ENCODE data around the gene RAB22A. TPM values are rescaled to one million over a fixed set of nuclear protein-coding genes. Genes with fewer than 3 reads are reported as not detected.

Gene RAB22A
- polyA plus RNA-seq, 3 donors from 2014 or later = 14.1 to 21.7 (median 18.5) TPM

DNA sequence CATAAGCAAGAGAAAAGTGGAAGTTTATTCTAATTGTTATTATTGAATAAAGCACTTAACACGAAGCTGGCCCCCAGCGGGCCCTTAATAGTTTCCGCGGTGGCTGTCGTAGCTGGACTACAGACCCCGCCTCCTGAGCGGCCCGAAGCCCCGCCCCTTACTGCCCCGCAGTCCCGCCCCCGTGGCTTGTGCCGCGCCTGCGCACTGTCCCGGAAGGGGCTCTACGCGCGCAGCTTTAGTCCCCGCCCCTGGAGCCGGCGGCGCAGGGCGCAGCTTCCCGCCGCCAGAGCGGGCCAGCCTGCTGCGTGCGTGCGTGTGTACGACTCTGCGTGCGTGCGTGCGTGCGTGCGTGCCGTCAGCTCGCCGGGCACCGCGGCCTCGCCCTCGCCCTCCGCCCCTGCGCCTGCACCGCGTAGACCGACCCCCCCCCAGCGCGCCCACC, 79.4 kb downstream of the RAB22A start, which contains the start of gene VAPB:
VAPB (plus strand) TSS at position 348 of the 442 bp plus-strand sequence. CDS start 231 bp downstream, outside the sequence.
- peak within 1 kb of the TSS; percentile 87 to 97 (median 94) for H3K4me3 Mint-ChIP-seq
- peaks cover 34 to 55% of the 10 kb centered on the region in 2 donors for H3K4me1 Mint-ChIP-seq
- peaks cover 0 to 4% (median 0%) of the 10 kb centered on the region in 3 donors for H3K36me3 Mint-ChIP-seq

DNA sequence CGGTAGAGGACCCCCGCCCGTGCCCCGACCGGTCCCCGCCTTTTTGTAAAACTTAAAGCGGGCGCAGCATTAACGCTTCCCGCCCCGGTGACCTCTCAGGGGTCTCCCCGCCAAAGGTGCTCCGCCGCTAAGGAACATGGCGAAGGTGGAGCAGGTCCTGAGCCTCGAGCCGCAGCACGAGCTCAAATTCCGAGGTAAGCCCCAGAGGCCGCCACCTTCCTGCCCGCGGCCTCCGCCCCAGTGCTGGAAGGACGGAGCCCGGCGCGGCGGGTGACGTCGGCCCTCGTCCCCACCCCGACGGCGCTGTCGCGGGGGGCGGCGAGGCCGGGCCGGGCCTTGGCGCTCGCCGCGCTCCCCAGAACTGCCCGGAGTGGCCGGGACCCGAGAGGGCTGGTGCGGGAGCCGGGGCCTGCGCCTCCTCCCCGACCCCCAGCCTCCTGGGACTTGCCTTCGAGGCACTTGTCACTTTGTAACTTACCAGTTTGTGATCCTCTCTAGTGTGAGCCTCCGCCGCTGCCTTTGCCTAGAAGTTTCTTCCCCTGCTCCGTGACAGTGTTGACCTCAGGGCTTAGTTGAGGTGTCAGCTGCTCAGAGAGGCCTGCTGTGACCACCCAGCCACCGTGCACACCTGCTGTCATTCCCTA, 79.9 kb downstream of the RAB22A start:
- peaks cover 0 to 4% (median 0%) of the 10 kb centered on the region in 3 donors for H3K36me3 Mint-ChIP-seq
- peak overlapping the region; percentile 87 to 97 (median 94) for H3K4me3 Mint-ChIP-seq
- H3K9me3 Mint-ChIP-seq = no peaks in the 10 kb centered on the region
- peak; percentile 65 to 71 (median 68) for DNase-seq
- H3K27ac Mint-ChIP-seq = peak overlapping the region; percentile 96 to 100 (median 98)
- peaks cover 38 to 60% of the 10 kb centered on the region in 2 donors for H3K4me1 Mint-ChIP-seq
- peaks cover 2 to 13% (median 12%) of the 10 kb centered on the region in 3 donors for H3K27me3 Mint-ChIP-seq (ENCODE audit: low read depth in 3 of 3)

More for the DNA sequence above, 79.4 kb downstream of the RAB22A start, which contains the start of gene VAPB:
- DNase-seq = peak; percentile 98
- Mint-ChIP-seq H3K9me3 (no peaks in the 10 kb centered on the region), H3K27ac (peak within 1 kb of the TSS; percentile 96 to 100 (median 98)), H3K27me3 (ENCODE audit: low read depth in 3 of 3) (peaks cover 2 to 17% (median 12%) of the 10 kb centered on the region in 3 donors)

DNA sequence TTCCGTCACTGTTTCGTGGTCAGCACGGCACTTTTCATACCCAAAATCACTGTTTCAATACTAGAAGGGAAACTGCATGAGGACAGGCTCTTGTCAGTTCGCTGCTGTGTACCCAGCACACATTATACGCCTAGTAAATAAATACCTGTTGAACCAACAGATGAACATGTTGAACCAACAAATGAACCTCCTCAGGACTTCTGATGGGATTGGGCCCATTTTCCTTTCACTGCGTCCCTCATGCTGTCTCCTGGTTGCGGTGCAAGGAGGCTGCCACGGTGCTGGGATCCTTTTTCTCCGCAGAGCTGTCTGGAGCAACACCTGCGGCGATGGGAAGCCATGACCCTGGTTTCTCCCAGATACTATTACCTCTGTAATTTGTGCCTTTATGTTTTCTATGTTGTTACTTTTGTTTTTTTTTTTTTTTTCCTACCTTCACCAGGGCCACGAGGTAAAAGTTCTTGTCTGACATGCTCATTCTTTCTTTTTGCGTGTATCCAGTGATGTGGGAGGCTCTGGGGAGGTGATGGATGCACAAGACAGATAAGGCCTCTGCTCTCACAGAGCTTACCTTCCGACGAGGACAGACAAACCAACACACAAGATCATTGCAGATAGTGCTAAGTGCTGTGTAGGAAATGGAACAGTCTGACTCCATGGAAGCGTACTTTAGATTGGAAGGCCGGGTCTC, 80.6 kb downstream of the RAB22A start:
- Mint-ChIP-seq H3K9me3 (no peaks in the 10 kb centered on the region), H3K36me3 (peaks cover 0 to 4% (median 0%) of the 10 kb centered on the region in 3 donors), H3K4me3 (peak overlapping the region; percentile 87 to 97 (median 94)), H3K4me1 (peaks cover 43 to 66% of the 10 kb centered on the region in 2 donors), H3K27ac (peak overlapping the region; percentile 96 to 100 (median 98)), H3K27me3 (ENCODE audit: low read depth in 3 of 3) (peaks cover 2 to 12% (median 9%) of the 10 kb centered on the region in 3 donors)
- no peak for DNase-seq

DNA sequence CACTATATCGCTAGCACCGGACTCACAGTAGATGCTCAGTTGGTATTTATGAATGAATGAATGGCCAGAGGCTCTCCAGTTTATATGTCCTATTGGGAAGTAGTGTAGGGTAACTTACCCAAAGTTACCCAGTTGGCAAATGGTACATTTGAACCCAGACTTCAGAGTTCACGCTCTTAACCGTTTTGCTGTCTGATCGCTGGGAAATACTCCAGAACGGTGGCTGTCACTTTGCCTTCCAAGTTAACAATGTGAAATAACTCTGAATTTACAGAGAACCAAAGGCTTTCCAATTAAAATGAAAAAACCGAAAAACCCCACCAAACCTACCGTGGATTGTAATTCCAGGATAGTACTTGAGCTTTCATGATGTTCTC, 81.1 kb downstream of the RAB22A start:
- Mint-ChIP-seq H3K36me3 (peaks cover 0 to 4% (median 0%) of the 10 kb centered on the region in 3 donors), H3K27me3 (ENCODE audit: low read depth in 3 of 3) (peaks cover 2 to 12% (median 9%) of the 10 kb centered on the region in 3 donors), H3K9me3 (no peaks in the 10 kb centered on the region), H3K27ac (peak overlapping the region; percentile 96 to 100 (median 98)), H3K4me3 (peak overlapping the region; percentile 87 to 97 (median 94)), H3K4me1 (peaks cover 48 to 69% of the 10 kb centered on the region in 2 donors)
- DNase-seq = no peak

DNA sequence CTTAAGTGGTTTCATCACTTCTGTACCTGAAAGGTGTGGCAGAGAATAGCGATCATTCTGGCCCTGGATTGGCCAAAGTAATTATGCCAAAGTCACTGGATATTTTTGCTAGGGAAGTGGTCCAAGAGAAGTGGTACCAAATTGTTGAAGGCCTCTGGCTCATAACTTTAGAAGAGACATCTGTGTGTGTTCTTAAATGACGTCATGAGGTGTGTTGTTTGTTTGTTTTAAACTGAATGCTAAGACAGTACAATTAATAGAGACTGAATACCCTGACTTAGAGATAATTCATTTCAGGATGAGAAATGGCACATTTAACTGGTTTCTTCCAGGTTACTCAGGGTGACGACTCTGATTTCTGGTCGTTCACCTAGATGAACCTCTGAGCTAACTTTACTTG, 82.8 kb downstream of the RAB22A start:
- H3K27me3 Mint-ChIP-seq (ENCODE audit: low read depth in 3 of 3) = peaks cover 2 to 10% (median 9%) of the 10 kb centered on the region in 3 donors
- peaks cover 60 to 86% of the 10 kb centered on the region in 2 donors for H3K4me1 Mint-ChIP-seq
- no peak for DNase-seq
- H3K27ac Mint-ChIP-seq = peak overlapping the region in 5 of 6 donors; percentile 18 to 97 (median 71)
- peak overlapping the region in 1 of 5 donors; percentile 43 for H3K4me3 Mint-ChIP-seq
- no peaks in the 10 kb centered on the region for H3K36me3 Mint-ChIP-seq
- H3K9me3 Mint-ChIP-seq = no peaks in the 10 kb centered on the region

DNA sequence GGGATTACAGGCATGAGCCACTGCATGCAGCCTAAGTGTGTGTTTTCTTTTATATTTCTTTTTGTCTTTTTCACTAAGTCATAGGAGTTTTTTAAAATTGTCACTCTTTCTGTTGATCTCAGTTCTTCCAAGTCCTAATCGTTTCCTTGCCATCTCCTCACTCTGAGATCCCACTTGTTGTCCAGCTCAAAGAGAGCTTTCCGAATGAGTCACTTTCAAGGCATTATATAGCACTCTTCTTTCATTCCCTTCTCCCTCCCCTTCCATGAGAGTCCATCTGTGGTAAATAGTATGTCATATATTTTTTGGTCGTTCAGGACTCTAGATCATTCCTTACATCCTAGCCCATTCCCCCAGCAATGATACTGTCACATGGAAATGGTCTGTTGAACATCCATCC, 83.8 kb downstream of the RAB22A start:
- no peak overlapping the region for H3K4me3 Mint-ChIP-seq
- no peak for DNase-seq

DNA sequence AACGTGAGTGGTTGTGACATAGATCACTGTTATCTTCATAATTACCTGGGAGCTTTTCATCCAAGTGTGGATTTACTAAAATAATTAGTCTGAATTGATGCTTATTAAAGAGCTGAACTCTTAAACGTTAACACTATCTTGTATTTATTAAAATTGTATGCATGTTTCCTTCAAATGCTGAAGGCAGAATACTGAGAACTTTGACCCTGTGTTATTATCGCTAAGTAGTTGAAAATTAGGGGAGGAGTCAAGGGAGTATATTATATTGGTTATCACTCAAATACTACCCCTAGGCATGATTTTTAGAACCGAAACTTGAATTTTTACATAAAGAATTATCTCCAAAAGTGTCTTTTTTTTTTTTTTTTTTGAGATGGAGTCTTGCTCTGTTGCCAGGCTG, 85.3 kb downstream of the RAB22A start:
- H3K36me3 Mint-ChIP-seq = no peaks in the 10 kb centered on the region
- H3K27ac Mint-ChIP-seq = peak overlapping the region in 1 of 6 donors; percentile 41
- H3K4me1 Mint-ChIP-seq = peaks cover 74 to 87% of the 10 kb centered on the region in 2 donors
- no peak overlapping the region for H3K4me3 Mint-ChIP-seq
- H3K9me3 Mint-ChIP-seq = no peaks in the 10 kb centered on the region
- peaks cover 0 to 7% (median 1%) of the 10 kb centered on the region in 3 donors for H3K27me3 Mint-ChIP-seq (ENCODE audit: low read depth in 3 of 3)
- DNase-seq = no peak

More for the DNA sequence above, 83.8 kb downstream of the RAB22A start:
- H3K36me3 Mint-ChIP-seq = no peaks in the 10 kb centered on the region
- peak overlapping the region in 5 of 6 donors; percentile 5 to 80 (median 65) for H3K27ac Mint-ChIP-seq
- H3K9me3 Mint-ChIP-seq = no peaks in the 10 kb centered on the region
- H3K27me3 Mint-ChIP-seq (ENCODE audit: low read depth in 3 of 3) = peaks cover 2 to 9% (median 7%) of the 10 kb centered on the region in 3 donors
- peaks cover 68 to 88% of the 10 kb centered on the region in 2 donors for H3K4me1 Mint-ChIP-seq

DNA sequence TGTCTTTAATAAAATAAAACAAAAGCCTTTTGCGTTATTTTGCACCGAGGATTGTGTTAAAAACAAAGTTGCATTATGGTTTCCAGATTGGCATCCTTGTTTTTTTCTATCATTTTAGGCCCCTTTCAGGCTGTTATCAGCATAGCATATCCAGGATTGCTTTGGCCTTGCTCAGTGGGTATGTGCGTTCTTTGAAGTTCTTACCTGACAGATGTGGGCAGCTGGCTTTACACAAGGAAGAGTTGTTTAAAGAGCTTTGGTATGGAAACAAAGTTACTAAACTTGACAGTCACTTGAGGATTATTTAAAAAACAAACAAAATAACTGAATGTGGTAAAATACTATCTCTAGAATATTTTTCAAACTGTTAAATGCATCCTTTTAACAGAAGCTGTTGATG, 86.1 kb downstream of the RAB22A start:
- H3K27me3 Mint-ChIP-seq (ENCODE audit: low read depth in 3 of 3) = peaks cover 0 to 2% (median 0%) of the 10 kb centered on the region in 3 donors
- H3K9me3 Mint-ChIP-seq = no peaks in the 10 kb centered on the region
- H3K4me1 Mint-ChIP-seq = peaks cover 73 to 79% of the 10 kb centered on the region in 2 donors
- no peak overlapping the region for H3K4me3 Mint-ChIP-seq
- H3K27ac Mint-ChIP-seq = no peak overlapping the region
- no peaks in the 10 kb centered on the region for H3K36me3 Mint-ChIP-seq
- DNase-seq = no peak

DNA sequence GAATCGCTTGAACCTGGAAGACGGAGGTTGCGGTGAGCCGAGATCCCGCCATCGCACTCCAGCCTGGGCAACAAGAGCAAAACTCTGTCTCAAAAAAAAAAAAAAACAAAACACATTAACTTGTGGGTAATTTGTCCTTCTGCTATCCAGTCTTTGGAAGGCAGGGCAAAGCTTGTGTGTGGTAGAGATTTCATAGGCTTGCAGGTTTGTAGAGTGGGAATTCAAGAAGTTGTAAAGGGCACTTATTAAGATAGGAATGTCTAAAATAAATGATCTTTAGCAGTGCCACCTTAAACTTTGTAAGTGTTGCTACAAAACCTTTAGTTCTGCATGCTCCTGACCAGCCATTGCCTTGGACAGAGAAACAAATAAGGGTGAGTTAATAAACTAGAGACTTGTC, 87.9 kb downstream of the RAB22A start:
- Mint-ChIP-seq H3K27ac (no peak overlapping the region), H3K9me3 (no peaks in the 10 kb centered on the region), H3K36me3 (no peaks in the 10 kb centered on the region), H3K27me3 (ENCODE audit: low read depth in 3 of 3) (no peaks in the 10 kb centered on the region), H3K4me3 (no peak overlapping the region), H3K4me1 (peaks cover 59 to 61% of the 10 kb centered on the region in 2 donors)
- DNase-seq = no peak

DNA sequence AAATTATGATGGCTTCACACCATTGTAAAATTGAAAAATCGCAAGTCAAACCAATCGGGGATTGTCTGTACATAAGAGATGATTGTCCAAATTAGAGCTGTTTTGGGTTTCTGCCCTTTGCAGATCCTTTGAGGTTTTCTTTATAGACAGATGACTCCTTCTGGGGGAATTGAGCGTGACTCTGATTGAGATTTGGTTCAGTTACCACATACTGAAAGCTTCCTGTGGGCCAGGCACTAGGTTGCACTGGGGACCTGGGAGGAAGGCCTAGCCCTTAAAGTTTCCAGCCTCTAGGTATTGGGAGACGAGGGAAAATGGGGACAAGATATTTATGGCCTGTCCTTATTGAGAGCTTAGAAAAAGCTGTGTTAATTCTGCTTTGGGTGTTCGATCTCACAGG, 88.7 kb downstream of the RAB22A start:
- H3K36me3 Mint-ChIP-seq = no peaks in the 10 kb centered on the region
- H3K27ac Mint-ChIP-seq = peak overlapping the region in 2 of 6 donors; percentile 4 to 42
- H3K27me3 Mint-ChIP-seq (ENCODE audit: low read depth in 3 of 3) = no peaks in the 10 kb centered on the region
- peaks cover 54 to 56% of the 10 kb centered on the region in 2 donors for H3K4me1 Mint-ChIP-seq
- H3K9me3 Mint-ChIP-seq = no peaks in the 10 kb centered on the region
- H3K4me3 Mint-ChIP-seq = no peak overlapping the region
- DNase-seq = no peak

DNA sequence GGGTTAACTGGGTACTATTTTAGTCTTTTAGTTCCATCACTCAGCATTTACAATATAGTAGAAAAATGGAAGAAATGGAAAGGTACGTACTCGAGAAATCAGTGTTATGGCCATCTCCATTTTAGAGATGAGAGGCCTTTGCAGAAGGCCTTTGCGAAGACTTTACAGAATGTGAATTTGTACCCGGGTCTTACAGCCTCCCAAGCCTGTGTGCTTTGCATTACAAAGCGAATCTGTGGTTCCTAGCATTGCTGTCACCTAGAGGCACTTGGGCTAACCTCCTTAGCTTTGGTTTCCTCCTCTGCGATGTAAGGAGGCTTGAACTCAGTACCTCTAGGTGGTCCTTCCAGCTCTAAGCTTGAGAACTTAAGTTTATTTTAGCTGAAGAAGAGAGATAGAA, 90.4 kb downstream of the RAB22A start:
- no peak for DNase-seq
- Mint-ChIP-seq H3K9me3 (no peaks in the 10 kb centered on the region), H3K36me3 (no peaks in the 10 kb centered on the region), H3K4me1 (peaks cover 38 to 44% of the 10 kb centered on the region in 2 donors), H3K4me3 (no peak overlapping the region), H3K27me3 (ENCODE audit: low read depth in 3 of 3) (no peaks in the 10 kb centered on the region), H3K27ac (peak overlapping the region in 2 of 6 donors; percentile 15 to 26)

DNA sequence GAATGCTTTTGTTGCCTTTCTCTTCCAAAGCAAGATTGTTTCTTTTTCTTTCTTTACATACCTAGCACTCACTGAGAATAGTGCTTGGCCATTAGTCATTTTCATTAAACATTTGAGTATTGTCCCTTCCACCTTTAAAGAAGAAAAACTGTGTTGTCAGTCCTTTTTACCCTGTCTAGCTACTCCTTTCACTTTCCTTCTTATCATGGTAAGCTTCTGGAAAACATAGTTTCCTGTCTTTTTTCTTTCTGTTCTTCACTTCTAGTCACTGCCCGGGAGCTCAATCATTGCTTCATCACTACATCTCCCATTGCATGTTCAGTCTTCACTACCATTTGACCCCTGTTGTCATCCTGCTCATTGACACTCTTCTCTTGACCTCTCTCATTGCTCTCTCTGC, 91.6 kb downstream of the RAB22A start:
- Mint-ChIP-seq H3K36me3 (no peaks in the 10 kb centered on the region), H3K4me3 (no peak overlapping the region), H3K27me3 (ENCODE audit: low read depth in 3 of 3) (no peaks in the 10 kb centered on the region), H3K4me1 (peaks cover 29 to 34% of the 10 kb centered on the region in 2 donors), H3K27ac (no peak overlapping the region), H3K9me3 (no peaks in the 10 kb centered on the region)
- no peak for DNase-seq

DNA sequence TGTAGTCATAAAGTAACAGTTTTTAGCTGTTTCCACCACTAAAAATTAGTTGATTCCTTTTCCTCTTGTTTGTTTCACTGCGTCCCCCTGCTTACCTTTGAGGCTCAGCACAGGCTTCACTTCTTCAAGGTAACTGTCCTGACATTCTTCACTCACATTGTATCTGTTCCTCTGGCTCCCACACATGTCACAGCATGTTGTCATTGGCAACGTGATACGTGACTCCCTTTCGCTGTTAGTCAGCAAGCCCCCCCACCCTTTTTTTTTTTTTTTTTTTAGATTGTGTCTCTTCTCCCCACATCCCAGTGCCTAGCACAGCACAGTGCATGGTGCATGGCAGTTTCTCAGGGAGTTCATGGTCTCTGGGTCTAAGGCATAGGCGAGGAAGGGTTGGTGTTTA, 92.8 kb downstream of the RAB22A start:
- no peak for DNase-seq
- Mint-ChIP-seq H3K36me3 (no peaks in the 10 kb centered on the region), H3K4me1 (peaks cover 17 to 31% of the 10 kb centered on the region in 2 donors), H3K4me3 (no peak overlapping the region), H3K27me3 (ENCODE audit: low read depth in 3 of 3) (no peaks in the 10 kb centered on the region), H3K9me3 (no peaks in the 10 kb centered on the region), H3K27ac (no peak overlapping the region)

DNA sequence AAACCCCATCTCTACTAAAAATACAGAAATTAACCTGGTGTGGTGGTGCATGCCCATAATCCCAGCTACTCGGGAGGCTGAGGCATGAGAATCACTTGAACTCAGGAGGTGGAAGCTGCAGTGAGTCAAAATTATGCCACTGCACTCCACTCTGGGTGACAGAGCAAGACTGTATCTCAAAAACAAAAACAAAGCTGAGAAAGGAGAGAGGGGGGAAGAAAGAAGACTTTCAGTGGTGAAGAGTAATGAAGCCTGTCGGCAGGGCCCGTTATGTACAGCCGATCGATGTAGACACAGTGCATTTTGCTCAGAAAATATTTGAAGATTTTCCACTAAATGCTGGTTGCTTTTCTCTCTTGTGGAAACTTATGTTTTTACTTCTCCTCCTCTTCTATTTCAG, 93.3 kb downstream of the RAB22A start:
- Mint-ChIP-seq H3K36me3 (no peaks in the 10 kb centered on the region), H3K27ac (no peak overlapping the region), H3K9me3 (no peaks in the 10 kb centered on the region), H3K27me3 (ENCODE audit: low read depth in 3 of 3) (no peaks in the 10 kb centered on the region), H3K4me3 (no peak overlapping the region), H3K4me1 (peaks cover 12 to 32% of the 10 kb centered on the region in 2 donors)
- no peak for DNase-seq
